BJ (cell line): ENCODE measurements around the gene BCKDHB. TPM values are rescaled to one million over a fixed set of nuclear protein-coding genes. Genes with fewer than 3 reads are reported as not detected.

ENCODE experiments used
- CTCF ChIA-PET: fragments of 350-600 bp; formaldehyde crosslinking; extraction: SDS; loops from one replicate; lab custom pipeline; 2021; ENCODE audit warnings: antibody characterized with exemption, inconsistent platforms; lab: Yijun Ruan, JAX
- POLR2A ChIA-PET: fragments of 300-600 bp; sonication (Branson Sonifier 250); formaldehyde crosslinking; extraction: SDS; loops from one replicate; lab custom pipeline; 2021; ENCODE audit warnings: antibody characterized with exemption; lab: Charles Lee
- DNase-seq: peaks from one replicate; pipeline ENCODE4 v3.0.0-alpha.2; 2011; ENCODE audit warnings: low read depth
- H3K27me3 ChIP-seq: 2 replicates; pipeline ENCODE4 v1.6.0; 2011; ENCODE audit warnings: low read length; ENCODE audit not compliant: control insufficient read depth, insufficient read depth
- H3K36me3 ChIP-seq: 2 replicates; pipeline ENCODE4 v1.5.1; 2011; ENCODE audit warnings: low read length; ENCODE audit not compliant: control insufficient read depth, insufficient read depth
- H3K4me3 ChIP-seq: 2 replicates; pipeline ENCODE4 v1.5.1; 2011; ENCODE audit warnings: low read depth, mild to moderate bottlenecking, control low read depth, low read length
- polyA plus RNA-seq: library from polyadenylated mRNA; depleted of rRNA; stranded (reverse); fragments of >200 nt; gene quantifications from 2 replicates; pipeline ENCODE4 v1.2.3, GENCODE V29; 2011
- TF ChIP-seq, protein P1 (sequence below): IDR thresholded peaks from 2 replicates; pipeline ENCODE4 v1.5.1; 2011; ENCODE audit warnings: low read depth, mild to moderate bottlenecking, control low read depth, inconsistent platforms, low read length, moderate library complexity; ENCODE audit not compliant: insufficient read depth

BCKDHB gene
- polyA plus RNA-seq, 1 experiment, result 8.0 TPM

DNA sequence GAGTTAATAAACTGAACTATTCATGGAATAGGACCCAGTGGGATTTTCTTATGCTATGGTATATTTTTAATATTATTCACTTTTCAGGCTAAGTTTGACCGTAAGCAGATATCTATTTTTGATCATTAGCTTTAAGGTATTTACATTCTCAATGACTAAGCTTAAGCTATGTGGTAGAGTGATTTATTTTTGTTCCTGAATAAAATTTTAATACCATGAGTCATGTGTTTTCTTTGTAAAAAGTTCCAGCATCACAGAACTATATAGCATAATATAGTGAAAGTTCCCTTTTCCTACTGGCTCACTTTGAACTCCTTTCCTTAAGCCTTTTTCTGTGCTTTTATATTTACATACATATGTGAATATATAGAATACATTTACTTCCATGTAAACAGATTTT is 75.8 kb downstream of the BCKDHB start:
- no peak overlapping the region for H3K4me3 ChIP-seq
- POLR2A ChIA-PET, result interaction anchor here (0.6 kb wide), 1 partner anchor 19 kb away, joined by 4 read pairs; no protein-coding TSS in a partner anchor
- CTCF ChIA-PET, result no interaction called here
- no peaks in the 10 kb centered on the region for H3K27me3 ChIP-seq
- H3K36me3 ChIP-seq, result no peaks in the 10 kb centered on the region
- DNase-seq, result no peak
- TF ChIP-seq, protein P1, sequence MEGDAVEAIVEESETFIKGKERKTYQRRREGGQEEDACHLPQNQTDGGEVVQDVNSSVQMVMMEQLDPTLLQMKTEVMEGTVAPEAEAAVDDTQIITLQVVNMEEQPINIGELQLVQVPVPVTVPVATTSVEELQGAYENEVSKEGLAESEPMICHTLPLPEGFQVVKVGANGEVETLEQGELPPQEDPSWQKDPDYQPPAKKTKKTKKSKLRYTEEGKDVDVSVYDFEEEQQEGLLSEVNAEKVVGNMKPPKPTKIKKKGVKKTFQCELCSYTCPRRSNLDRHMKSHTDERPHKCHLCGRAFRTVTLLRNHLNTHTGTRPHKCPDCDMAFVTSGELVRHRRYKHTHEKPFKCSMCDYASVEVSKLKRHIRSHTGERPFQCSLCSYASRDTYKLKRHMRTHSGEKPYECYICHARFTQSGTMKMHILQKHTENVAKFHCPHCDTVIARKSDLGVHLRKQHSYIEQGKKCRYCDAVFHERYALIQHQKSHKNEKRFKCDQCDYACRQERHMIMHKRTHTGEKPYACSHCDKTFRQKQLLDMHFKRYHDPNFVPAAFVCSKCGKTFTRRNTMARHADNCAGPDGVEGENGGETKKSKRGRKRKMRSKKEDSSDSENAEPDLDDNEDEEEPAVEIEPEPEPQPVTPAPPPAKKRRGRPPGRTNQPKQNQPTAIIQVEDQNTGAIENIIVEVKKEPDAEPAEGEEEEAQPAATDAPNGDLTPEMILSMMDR, result no peak

DNA sequence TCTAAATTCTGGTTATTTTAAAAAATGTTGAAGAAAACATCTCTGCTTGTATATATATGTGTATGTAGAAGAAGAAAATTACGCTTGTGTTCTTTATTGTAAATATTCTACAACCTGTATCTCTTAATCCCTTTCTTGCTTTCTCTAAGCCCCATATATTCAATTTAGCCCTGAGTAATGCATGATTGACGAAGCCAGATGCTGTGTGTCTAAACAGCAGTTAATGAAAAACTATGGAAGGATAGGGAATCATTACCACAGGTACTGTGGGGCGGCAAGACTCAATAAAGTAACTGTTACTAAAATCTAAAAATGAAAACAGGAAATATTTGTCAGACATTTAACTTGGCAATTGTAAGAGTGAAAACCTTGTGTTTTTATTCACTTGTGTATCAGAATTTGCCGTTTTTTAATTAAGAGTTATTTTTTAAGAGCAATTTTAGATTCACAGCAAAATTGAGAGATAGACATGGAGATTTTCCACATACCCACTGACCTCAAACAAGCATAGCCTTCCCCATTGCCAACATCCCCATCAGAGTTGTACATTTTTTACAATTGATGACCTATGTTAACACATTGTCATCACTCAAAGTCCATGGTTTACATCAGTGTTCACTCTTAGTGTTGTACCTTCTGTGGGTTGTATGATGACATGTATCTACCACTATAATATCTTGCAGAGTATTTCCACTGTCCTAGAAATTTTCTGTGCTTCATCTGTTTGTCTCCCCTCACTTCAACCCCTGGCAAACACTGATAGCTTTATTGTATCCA is 76.7 kb downstream of the BCKDHB start:
- TF ChIP-seq, protein P1, result no peak
- Histone ChIP-seq H3K36me3 (no peaks in the 10 kb centered on the region), H3K4me3 (no peak overlapping the region), H3K27me3 (no peaks in the 10 kb centered on the region)
- DNase-seq, result no peak
- ChIA-PET CTCF (no interaction called here), POLR2A (no interaction called here)

DNA sequence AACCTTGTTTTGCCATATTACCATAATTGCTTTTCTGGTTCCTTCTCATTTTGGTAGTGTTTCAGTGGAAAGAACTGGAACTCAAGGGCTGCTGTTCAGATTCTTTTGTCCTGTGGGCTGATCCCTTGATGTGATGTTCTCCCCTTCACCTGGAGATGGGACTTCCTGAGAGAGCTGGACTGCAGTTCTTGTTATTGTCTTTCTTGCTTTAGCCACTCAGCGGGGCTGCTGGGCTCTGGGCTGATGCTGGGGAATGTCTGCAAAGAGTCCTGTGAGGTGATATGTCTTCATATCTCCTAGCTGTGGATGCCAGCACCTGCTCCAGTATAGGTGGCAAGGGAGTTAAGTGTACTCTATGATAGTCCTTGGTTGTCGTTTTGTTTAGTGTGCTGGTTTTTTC is 79.0 kb downstream of the BCKDHB start:
- TF ChIP-seq, protein P1, result no peak
- Histone ChIP-seq H3K27me3 (no peaks in the 10 kb centered on the region), H3K4me3 (no peak overlapping the region), H3K36me3 (no peaks in the 10 kb centered on the region)
- CTCF ChIA-PET, result no interaction called here
- no peak for DNase-seq
- POLR2A ChIA-PET, result no interaction called here

DNA sequence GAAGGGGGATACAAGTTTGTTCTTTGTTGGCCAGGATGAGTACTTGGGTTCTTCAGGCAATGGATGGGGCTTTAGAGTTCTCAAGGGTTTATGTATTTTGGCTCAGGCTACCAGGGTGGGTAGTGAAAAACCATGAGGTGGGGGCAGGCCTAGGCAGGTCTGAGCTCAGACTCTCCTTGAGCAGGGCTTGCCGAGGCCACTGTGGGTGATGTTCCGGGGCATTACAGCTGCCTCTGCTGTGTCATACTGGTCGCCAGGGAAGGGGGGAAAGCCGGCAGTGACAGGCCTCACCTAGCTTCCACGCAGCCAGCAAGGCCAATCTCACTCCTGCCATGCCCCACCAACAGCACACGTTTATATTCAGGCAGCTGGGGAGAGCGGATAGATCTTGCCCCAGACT is 79.6 kb downstream of the BCKDHB start:
- CTCF ChIA-PET, result no interaction called here

DNA sequence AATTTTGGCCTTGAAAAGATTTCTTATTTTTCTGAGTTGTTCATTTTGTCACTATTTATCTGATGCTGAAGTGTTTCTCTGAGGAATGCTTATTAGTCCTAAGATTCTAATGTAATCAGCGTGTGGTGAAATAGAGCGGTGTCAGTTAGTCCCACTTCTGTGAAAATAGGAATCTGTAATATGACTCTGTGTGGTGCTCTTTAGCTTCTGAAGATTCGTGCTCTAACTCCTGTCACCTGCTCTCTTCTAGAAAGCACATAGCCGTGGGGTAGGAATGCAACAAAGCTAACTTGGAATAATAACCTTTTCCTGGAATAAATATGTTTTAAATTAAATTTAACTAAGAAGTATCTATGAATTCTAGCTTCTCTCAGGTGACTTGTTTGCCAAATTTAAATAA is 90.4 kb downstream of the BCKDHB start:
- DNase-seq, result no peak
- TF ChIP-seq, protein P1, result no peak
- H3K36me3 ChIP-seq, result no peaks in the 10 kb centered on the region
- H3K27me3 ChIP-seq, result no peaks in the 10 kb centered on the region
- CTCF ChIA-PET, result interaction anchor here (0.9 kb wide), 1 partner anchor 9 kb away, joined by 3 read pairs; no protein-coding TSS in a partner anchor
- H3K4me3 ChIP-seq, result no peak overlapping the region
- POLR2A ChIA-PET, result no interaction called here

More for the DNA sequence above, 79.6 kb downstream of the BCKDHB start:
- H3K4me3 ChIP-seq, result no peak overlapping the region
- TF ChIP-seq, protein P1, result no peak
- no peak for DNase-seq
- no peaks in the 10 kb centered on the region for H3K36me3 ChIP-seq
- POLR2A ChIA-PET, result no interaction called here
- no peaks in the 10 kb centered on the region for H3K27me3 ChIP-seq
